ENCODE measurements around the gene FBXL4.

Gene FBXL4

GRCh38 chr6:98846021-98846380 is 101.7 kb downstream of the FBXL4 start:
- no peak overlapping the region for H3K4me3 ChIP-seq (ENCODE audit: extremely low read depth, insufficient read depth, low read length, poor library complexity, severe bottlenecking)
- H3K27ac ChIP-seq (ENCODE audit: low read depth, low read length, severe bottlenecking) = no peak overlapping the region
- H3K4me1 ChIP-seq (ENCODE audit: control insufficient read depth, insufficient read depth, low read length, poor library complexity, severe bottlenecking) = peaks cover 4% of the 10 kb centered on the region
- H3K9me3 ChIP-seq (ENCODE audit: control insufficient read depth, low read length) = no peaks in the 10 kb centered on the region
- WGBS, 2 experiments (ENCODE audit: insufficient coverage in 2 of 2) = 0% methylated on average over 1 of the region's 3 CpGs; no CpG with 5 or more reads in 1 of the 2 experiments
- H3K36me3 ChIP-seq (ENCODE audit: control insufficient read depth, insufficient read depth, low read length) = no peaks in the 10 kb centered on the region

DNA sequence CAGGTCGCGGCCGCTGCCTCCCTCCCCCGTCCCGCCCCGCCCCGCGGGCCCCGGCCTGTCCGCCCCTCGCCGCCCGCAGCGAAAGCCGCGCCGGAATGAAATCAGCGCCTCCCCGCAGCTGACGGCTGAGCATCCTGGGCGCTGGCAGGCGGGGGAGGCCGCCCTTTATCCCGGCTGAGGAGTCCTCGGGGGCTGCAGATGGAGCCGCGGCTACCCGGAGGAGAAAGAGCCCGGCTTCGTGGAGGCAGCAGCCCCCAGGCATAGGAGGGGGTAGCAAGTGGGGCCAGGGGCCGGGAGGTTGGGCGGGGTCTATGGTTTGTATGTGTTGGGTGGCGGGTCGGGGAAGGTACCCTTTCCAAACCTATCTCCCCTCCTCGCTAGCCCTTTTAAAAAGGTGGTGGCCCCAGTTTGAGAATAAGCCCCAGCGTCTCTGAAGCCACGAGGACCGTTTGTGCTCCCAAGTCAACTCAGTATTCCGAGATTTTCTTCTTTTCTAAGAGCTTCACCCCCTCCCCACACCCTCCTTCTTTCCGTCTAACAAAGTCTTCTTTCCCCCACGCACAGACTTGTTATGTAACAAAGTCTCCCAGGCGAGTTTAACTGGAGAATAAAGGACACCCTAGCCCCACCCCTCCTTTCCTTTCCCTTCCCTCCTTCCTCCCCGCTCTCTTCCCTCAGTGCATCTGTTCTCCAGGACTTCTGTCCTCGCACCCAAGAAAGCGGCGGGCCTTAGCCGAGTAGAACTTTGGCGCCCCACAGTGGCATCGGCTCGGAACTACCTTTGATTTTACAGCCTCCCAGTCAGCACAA is 102.3 kb downstream of the FBXL4 start:
- peak overlapping the region; percentile 31 for H3K27ac ChIP-seq (ENCODE audit: low read depth, low read length, severe bottlenecking)
- 0 to 1% methylated on average over 20 to 33 of the region's 50 CpGs for WGBS, 2 experiments (ENCODE audit: insufficient coverage in 2 of 2)
- H3K4me3 ChIP-seq (ENCODE audit: extremely low read depth, insufficient read depth, low read length, poor library complexity, severe bottlenecking) = peak overlapping the region; percentile 31
- peaks cover 4% of the 10 kb centered on the region for H3K4me1 ChIP-seq (ENCODE audit: control insufficient read depth, insufficient read depth, low read length, poor library complexity, severe bottlenecking)
- H3K36me3 ChIP-seq (ENCODE audit: control insufficient read depth, insufficient read depth, low read length) = no peaks in the 10 kb centered on the region
- no peaks in the 10 kb centered on the region for H3K9me3 ChIP-seq (ENCODE audit: control insufficient read depth, low read length)

DNA sequence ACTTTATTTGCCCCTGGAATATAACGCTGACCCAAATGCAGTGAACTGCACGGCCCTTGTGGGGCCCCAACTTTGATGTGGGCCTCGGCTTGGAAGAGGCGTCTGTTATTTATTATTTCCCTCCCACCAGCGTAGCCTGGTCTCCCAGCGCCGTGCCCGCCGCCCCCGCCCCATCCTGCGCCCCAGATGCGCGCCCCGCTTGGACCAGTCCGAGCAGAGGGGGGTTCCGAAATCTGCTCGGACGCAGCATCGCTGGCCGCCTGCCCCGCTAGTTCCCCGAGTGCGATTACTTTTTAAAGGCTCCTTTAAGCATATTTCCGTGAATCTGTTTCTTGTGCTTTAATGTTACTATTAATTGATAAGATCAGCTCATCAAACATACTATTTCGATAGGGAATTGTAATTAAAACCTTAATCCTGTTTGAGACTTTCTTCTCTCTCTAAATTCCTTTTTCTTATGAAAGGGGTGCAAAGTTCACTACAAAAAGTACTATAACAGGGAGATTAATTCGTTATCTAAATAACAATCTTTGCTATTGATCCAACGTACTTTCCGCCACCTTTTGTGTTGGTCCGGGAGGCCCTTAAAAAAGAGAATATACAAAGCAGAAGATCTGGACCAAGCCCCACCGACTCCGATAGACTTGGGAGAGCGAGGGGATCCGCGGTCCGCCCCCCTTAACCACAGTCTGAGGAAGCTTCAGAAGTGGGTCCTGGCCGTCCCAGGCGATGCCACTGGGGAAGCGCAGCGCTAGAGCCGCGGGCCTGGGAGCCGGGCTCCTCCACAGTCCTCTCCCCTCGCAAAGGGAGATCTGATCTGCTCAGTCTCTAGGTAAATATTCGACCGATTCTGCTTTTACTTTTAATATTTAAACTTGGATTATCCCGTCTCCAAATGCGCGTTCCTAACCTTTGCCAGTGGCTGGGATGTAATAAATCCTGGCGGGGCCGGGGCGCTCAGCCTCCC is 103.2 kb downstream of the FBXL4 start:
- H3K27ac ChIP-seq (ENCODE audit: low read depth, low read length, severe bottlenecking) = no peak overlapping the region
- peak overlapping the region; percentile 31 for H3K4me3 ChIP-seq (ENCODE audit: extremely low read depth, insufficient read depth, low read length, poor library complexity, severe bottlenecking)
- no peaks in the 10 kb centered on the region for H3K36me3 ChIP-seq (ENCODE audit: control insufficient read depth, insufficient read depth, low read length)

DNA sequence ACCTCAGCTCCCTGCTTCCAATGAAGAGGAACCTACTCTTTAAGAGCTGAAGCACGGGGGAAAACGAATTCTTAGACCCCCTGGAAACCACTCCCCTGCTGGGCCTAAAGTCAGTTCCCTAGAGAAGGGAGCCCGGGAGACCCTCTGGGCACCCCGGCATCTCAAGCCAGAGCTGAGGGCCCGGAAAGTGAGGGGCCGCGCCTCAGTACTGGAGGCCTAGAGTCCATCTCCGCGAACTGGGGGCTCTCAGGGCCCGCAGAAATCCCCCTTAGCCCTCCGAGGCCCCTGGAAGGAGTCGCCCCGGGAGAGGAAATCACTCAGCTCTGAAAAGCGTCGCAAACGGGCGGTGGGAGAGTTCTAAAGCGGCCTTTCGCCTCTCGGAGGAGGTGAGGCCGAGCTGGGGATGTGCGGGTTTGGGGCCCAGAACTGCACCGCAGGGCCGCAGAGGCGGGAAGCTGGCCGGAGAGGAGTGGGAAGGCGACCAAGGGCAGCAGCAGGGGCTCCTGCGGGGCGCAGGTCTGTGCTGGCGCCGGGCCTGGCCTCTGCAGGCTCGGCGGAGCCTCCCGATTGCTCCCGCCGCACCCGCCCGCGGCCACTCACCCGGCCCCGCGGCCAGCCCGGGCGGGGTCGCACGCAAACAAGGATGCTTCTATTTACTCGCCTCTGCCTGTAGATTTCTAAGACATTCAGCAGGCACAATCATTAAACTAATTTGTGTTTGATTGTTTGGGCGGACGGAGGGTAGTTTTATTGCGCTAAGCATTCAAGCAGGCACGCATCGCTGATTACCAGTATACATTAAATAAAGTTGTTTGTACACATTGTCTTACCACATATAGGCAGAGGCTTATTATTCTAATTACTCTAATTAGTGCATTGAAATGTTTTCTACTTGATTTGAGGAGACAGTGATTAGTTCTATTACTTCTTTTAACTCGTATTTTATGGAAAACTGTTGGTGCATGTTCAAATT is 104.2 kb downstream of the FBXL4 start:
- no peaks in the 10 kb centered on the region for H3K9me3 ChIP-seq (ENCODE audit: control insufficient read depth, low read length)
- H3K36me3 ChIP-seq (ENCODE audit: control insufficient read depth, insufficient read depth, low read length) = no peaks in the 10 kb centered on the region
- H3K4me3 ChIP-seq (ENCODE audit: extremely low read depth, insufficient read depth, low read length, poor library complexity, severe bottlenecking) = no peak overlapping the region
- 1% methylated on average over 30 to 35 of the region's 53 CpGs for WGBS, 2 experiments (ENCODE audit: insufficient coverage in 2 of 2)
- peaks cover 4% of the 10 kb centered on the region for H3K4me1 ChIP-seq (ENCODE audit: control insufficient read depth, insufficient read depth, low read length, poor library complexity, severe bottlenecking)
- no peak overlapping the region for H3K27ac ChIP-seq (ENCODE audit: low read depth, low read length, severe bottlenecking)

More for the DNA sequence above, 103.2 kb downstream of the FBXL4 start:
- peaks cover 4% of the 10 kb centered on the region for H3K4me1 ChIP-seq (ENCODE audit: control insufficient read depth, insufficient read depth, low read length, poor library complexity, severe bottlenecking)
- 1% methylated on average over 26 to 37 of the region's 51 CpGs for WGBS, 2 experiments (ENCODE audit: insufficient coverage in 2 of 2)
- no peaks in the 10 kb centered on the region for H3K9me3 ChIP-seq (ENCODE audit: control insufficient read depth, low read length)

- Histone ChIP-seq H3K4me3 (ENCODE audit: extremely low read depth, insufficient read depth, low read length, poor library complexity, severe bottlenecking) (no peak overlapping the region), H3K36me3 (ENCODE audit: control insufficient read depth, insufficient read depth, low read length) (no peaks in the 10 kb centered on the region), H3K9me3 (ENCODE audit: control insufficient read depth, low read length) (no peaks in the 10 kb centered on the region), H3K4me1 (ENCODE audit: control insufficient read depth, insufficient read depth, low read length, poor library complexity, severe bottlenecking) (peaks cover 4% of the 10 kb centered on the region), H3K27ac (ENCODE audit: low read depth, low read length, severe bottlenecking) (no peak overlapping the region)
- WGBS, 2 experiments (ENCODE audit: insufficient coverage in 2 of 2) = 5 to 6% methylated on average over 23 to 37 of the region's 44 CpGs
Observed at GRCh38 chr6:98842342-98843180, 105.2 kb downstream of the FBXL4 start.

DNA sequence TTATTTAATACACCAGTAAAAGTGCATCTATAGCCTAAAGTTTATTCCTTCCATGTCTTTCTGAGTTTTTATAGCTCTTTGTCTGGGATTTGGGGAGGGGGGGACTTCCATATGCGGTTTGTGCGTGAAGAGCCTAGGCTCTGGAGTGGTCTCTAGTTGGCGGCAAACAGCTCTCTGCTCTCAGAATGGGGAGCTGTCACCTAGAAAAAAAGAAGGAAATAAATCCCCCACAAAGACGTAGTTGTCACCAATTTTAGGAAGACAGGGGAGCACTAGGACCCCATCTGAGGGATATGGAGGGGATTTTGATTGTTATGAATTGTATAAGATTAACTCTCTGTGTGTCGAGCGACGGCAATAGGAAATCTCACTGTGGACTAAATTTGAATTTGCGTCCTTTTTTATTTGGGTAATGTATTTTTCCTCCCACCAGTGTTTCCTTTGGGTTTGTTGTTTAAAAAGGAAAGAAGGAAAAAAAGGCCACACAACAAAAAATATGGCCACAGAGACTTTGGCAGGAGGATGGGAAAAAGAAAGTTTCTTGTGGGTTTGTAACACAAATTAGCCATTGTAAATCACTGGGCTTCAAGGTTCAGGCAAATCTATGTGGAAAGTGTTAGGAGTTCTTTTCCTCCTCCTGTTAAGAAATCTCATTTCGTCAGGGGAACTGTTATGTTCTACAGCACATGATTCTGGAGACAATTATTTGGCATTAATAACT is 106.0 kb downstream of the FBXL4 start:
- H3K4me1 ChIP-seq (ENCODE audit: control insufficient read depth, insufficient read depth, low read length, poor library complexity, severe bottlenecking) = peaks cover 4% of the 10 kb centered on the region
- WGBS, 2 experiments (ENCODE audit: insufficient coverage in 2 of 2) = no CpG with 5 or more reads among the region's 9 CpGs
- H3K9me3 ChIP-seq (ENCODE audit: control insufficient read depth, low read length) = no peaks in the 10 kb centered on the region
- no peaks in the 10 kb centered on the region for H3K36me3 ChIP-seq (ENCODE audit: control insufficient read depth, insufficient read depth, low read length)
- no peak overlapping the region for H3K4me3 ChIP-seq (ENCODE audit: extremely low read depth, insufficient read depth, low read length, poor library complexity, severe bottlenecking)
- H3K27ac ChIP-seq (ENCODE audit: low read depth, low read length, severe bottlenecking) = no peak overlapping the region

DNA sequence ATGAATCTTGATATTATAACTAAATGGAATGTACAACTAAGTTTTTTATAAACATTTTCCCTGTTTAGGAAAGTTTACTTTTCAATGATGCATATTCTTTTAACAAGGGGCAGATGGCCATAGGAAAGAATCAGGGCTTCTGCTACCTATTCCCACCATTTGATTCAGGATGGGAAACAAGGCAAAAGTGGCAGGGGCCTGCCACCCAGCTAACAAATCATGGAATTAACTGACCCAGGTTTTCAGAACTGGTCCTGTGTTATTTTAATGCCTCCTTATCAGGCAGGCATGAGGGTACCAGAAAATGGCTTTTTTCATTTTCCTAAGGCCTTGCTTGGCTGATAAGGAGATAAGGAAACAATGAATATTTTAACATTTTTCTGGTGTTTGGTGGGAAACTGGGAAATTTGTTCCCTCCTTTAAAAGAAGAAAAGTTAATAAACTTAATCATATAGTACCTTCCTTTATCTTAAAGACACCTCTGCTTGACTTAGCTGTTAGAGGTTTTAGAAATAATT is 106.7 kb downstream of the FBXL4 start:
- no peaks in the 10 kb centered on the region for H3K36me3 ChIP-seq (ENCODE audit: control insufficient read depth, insufficient read depth, low read length)
- H3K4me1 ChIP-seq (ENCODE audit: control insufficient read depth, insufficient read depth, low read length, poor library complexity, severe bottlenecking) = peaks cover 4% of the 10 kb centered on the region
- H3K4me3 ChIP-seq (ENCODE audit: extremely low read depth, insufficient read depth, low read length, poor library complexity, severe bottlenecking) = no peak overlapping the region
- no peaks in the 10 kb centered on the region for H3K9me3 ChIP-seq (ENCODE audit: control insufficient read depth, low read length)
- no peak overlapping the region for H3K27ac ChIP-seq (ENCODE audit: low read depth, low read length, severe bottlenecking)

DNA sequence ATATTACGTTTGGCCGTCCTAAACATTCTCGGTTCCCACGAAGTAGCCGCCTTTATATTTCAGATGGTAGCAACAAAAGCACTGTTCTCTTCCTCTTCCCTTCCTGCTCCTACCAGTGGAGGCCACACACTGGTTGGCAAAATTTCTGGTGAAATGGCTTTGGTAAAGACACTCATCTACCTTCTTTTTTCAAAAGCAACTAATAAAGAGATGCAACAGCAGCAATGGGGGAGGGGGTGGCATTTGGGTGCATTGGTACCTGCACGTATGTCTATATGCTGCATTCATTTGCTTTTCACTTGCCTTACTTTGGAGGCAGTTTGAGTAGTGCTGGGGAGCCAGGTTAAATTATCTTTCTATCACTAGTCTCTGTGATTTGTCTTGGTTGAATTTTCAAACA is 107.4 kb downstream of the FBXL4 start:
- H3K36me3 ChIP-seq (ENCODE audit: control insufficient read depth, insufficient read depth, low read length) = no peaks in the 10 kb centered on the region
- H3K9me3 ChIP-seq (ENCODE audit: control insufficient read depth, low read length) = no peaks in the 10 kb centered on the region
- no peak overlapping the region for H3K27ac ChIP-seq (ENCODE audit: low read depth, low read length, severe bottlenecking)
- H3K4me3 ChIP-seq (ENCODE audit: extremely low read depth, insufficient read depth, low read length, poor library complexity, severe bottlenecking) = no peak overlapping the region
- 40 to 48% methylated on average over 2 to 5 of the region's 6 CpGs for WGBS, 2 experiments (ENCODE audit: insufficient coverage in 2 of 2)
- peaks cover 4% of the 10 kb centered on the region for H3K4me1 ChIP-seq (ENCODE audit: control insufficient read depth, insufficient read depth, low read length, poor library complexity, severe bottlenecking)

GRCh38 chr6:98839781-98840361 is 107.9 kb downstream of the FBXL4 start:
- 4 to 5% methylated on average over 2 of the region's 5 CpGs for WGBS, 2 experiments (ENCODE audit: insufficient coverage in 2 of 2)
- Histone ChIP-seq H3K27ac (ENCODE audit: low read depth, low read length, severe bottlenecking) (no peak overlapping the region), H3K4me1 (ENCODE audit: control insufficient read depth, insufficient read depth, low read length, poor library complexity, severe bottlenecking) (peaks cover 4% of the 10 kb centered on the region), H3K36me3 (ENCODE audit: control insufficient read depth, insufficient read depth, low read length) (no peaks in the 10 kb centered on the region), H3K4me3 (ENCODE audit: extremely low read depth, insufficient read depth, low read length, poor library complexity, severe bottlenecking) (no peak overlapping the region), H3K9me3 (ENCODE audit: control insufficient read depth, low read length) (no peaks in the 10 kb centered on the region)
